Peyer's patch (tissue), 4 donors: ENCODE results near the gene SLC28A1.

Source experiments
- CTCF ChIP-seq, 6 experiments: fragments of 450-650 bp in 4 of 6; fragments of 200-600 bp in 2 of 6; sonication (generic) in 1 of 6; IDR thresholded peaks; one replicate each; pipeline ENCODE4 v1.5.1; 2017 to 2019; ENCODE audit warnings: antibody characterized with exemption in 6 of 6, mild to moderate bottlenecking in 3 of 6, moderate library complexity in 1 of 6
- POLR2A ChIP-seq, 2 donors: fragments of 450-650 bp; IDR thresholded peaks; one replicate each; pipeline ENCODE4 v1.5.1; 2017; ENCODE audit warnings: antibody characterized with exemption in 2 of 2, mild to moderate bottlenecking in 2 of 2, moderate library complexity in 2 of 2

- TF ChIP-seq CTCF (IDR thresholded peaks at IDR 0.05) (no peak), POLR2A (IDR thresholded peaks at IDR 0.05) (no peak)
These were observed 58.0 kb downstream of the SLC28A1 start for GRCh38 chr15:84942456-84942855.
